PC-9 (cell line): ENCODE data around the gene DEPDC4. TPM values are rescaled to one million over a fixed set of nuclear protein-coding genes. Genes with fewer than 3 reads are reported as not detected.

Experiments
- BruUV-seq: library from RNA; stranded (reverse); fragments of 400-500 nt; replicated peaks from 2 replicates; lab custom pipeline; 2021; lab: Mats Ljungman, UMichigan
- CTCF ChIA-PET: fragments of 300-600 bp; sonication (Branson Sonifier 250); formaldehyde crosslinking; loops from one replicate; lab custom pipeline; 2022; ENCODE audit warnings: antibody characterized with exemption; lab: Charles Lee
- POLR2A ChIA-PET: fragments of 300-600 bp; sonication (Branson Sonifier 250); formaldehyde crosslinking; loops from one replicate; lab custom pipeline; 2022; ENCODE audit warnings: antibody characterized with exemption; ENCODE audit not compliant: unreplicated experiment; lab: Charles Lee
- DNase-seq, 2 experiments: peaks; one replicate each; pipeline versions ENCODE4 v3.0.0 to v3.0.0-alpha.2; 2015 to 2022; ENCODE audit warnings: mixed read lengths in 1 of 2
- H2AFZ ChIP-seq: fragments of 200-600 bp; sonication (generic); 2 replicates; pipeline ENCODE4 v1.8.1; 2017; ENCODE audit warnings: antibody characterized with exemption
- H3F3A ChIP-seq: fragments of 200-600 bp; sonication (generic); 2 replicates; pipeline ENCODE4 v1.8.1; 2017; ENCODE audit warnings: antibody characterized with exemption, mild to moderate bottlenecking, low read depth; ENCODE audit not compliant: insufficient read depth
- H3K27ac ChIP-seq: fragments of 200-600 bp; sonication (generic); 2 replicates; pipeline ENCODE4 v1.6.1; 2016; ENCODE audit warnings: mixed run types
- H3K27me3 ChIP-seq: fragments of 200-600 bp; sonication (generic); 2 replicates; pipeline ENCODE4 v1.6.1; 2016; ENCODE audit warnings: low read depth, mixed run types; ENCODE audit not compliant: insufficient read depth
- H3K36me3 ChIP-seq: fragments of 200-600 bp; sonication (generic); 2 replicates; pipeline ENCODE4 v1.6.1; 2016; ENCODE audit warnings: low read depth, mixed run types
- H3K4me1 ChIP-seq: fragments of 200-600 bp; sonication (generic); replicated peaks from 2 replicates; pipeline ENCODE4 v1.6.1; 2016; ENCODE audit warnings: mixed run types; ENCODE audit not compliant: insufficient read depth
- H3K4me2 ChIP-seq: fragments of 200-600 bp; sonication (generic); 2 replicates; pipeline ENCODE4 v1.6.1; 2017; ENCODE audit warnings: mixed run types
- H3K4me3 ChIP-seq: fragments of 200-600 bp; sonication (generic); 2 replicates; pipeline ENCODE4 v1.6.1; 2016; ENCODE audit warnings: mixed run types
- H3K79me2 ChIP-seq: fragments of 200-600 bp; sonication (generic); 2 replicates; pipeline ENCODE4 v1.6.1; 2017; ENCODE audit warnings: low read depth, mixed run types
- H3K9me2 ChIP-seq: fragments of 200-600 bp; sonication (generic); 2 replicates; pipeline ENCODE4 v1.8.1; 2017; ENCODE audit warnings: mild to moderate bottlenecking; ENCODE audit not compliant: insufficient read depth
- H3K9me3 ChIP-seq: fragments of 200-600 bp; sonication (generic); 2 replicates; pipeline ENCODE4 v1.8.1; 2016; ENCODE audit warnings: low read depth; ENCODE audit not compliant: insufficient read depth
- H4K20me1 ChIP-seq: fragments of 200-600 bp; sonication (generic); 2 replicates; pipeline ENCODE4 v1.8.1; 2017; ENCODE audit not compliant: insufficient read depth
- CTCF ChIP-seq: fragments of 200-600 bp; sonication (generic); conservative IDR thresholded peaks from 2 replicates; pipeline ENCODE4 v1.6.1; 2017; ENCODE audit warnings: mixed run types, antibody characterized with exemption, mild to moderate bottlenecking, moderate library complexity
- EZH2 ChIP-seq: fragments of 200-600 bp; sonication (generic); IDR thresholded peaks from 2 replicates; pipeline ENCODE4 v1.8.0; 2017; ENCODE audit warnings: antibody characterized with exemption, low read depth
- intact Hi-C: fragments of 100-400 bp; cut with micrococcal nuclease; formaldehyde crosslinking; loops from one replicate; pipeline ENCODE4 v1.10.0; 2022; ENCODE audit not compliant: unreplicated experiment
- total RNA-seq: library from RNA; stranded (reverse); gene quantifications from 2 replicates; pipeline ENCODE4 v1.2.3, GENCODE V29; 2021

Gene DEPDC4
- total RNA-seq, 1 experiment from 2014 or later, result 1.8 TPM

DNA sequence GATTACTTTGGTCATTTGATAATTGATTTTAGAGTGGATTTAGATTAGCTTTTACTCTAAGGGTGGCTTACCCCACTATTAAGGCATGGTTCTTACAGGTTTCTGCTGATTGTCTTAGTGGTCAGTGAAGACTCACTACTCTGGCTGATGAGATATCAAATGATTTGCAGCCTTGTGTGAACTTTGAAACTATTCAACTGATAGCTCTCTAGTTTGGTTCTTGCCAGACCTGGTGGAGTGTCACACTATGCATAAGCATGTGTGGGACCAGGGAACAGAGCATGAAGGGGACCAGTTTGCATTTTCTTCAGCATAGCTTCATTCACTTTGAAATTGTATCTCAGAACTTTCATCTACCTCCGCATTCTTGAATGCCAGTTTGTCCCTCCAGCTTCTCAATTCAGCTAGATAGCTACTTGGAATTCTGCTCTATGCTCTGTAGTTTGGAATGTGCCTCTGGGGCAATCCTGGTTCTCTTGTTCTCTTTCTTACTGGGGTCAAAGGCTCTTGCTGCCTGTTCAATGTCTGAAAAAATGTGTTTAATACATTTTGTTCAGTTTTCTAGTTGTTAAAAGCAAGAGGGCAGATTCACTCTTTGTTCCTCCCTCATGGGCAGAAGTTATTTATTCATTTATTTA, 12.8 kb upstream of the DEPDC4 start:
- peaks cover 67% of the 10 kb centered on the region for H3K79me2 ChIP-seq
- no peak overlapping the region; the same call in 1 of the 2 replicates for H3K27ac ChIP-seq
- CTCF ChIA-PET, result interaction anchor here (0.5 kb wide), 1 partner anchor 13 kb away, joined by 10 read pairs; the partner anchor contains the start of genes DEPDC4 and SCYL2
- H3K9me3 ChIP-seq, result no peaks in the 10 kb centered on the region
- 0 out of 2 replicates have a peak, but pooled peaks cover 5% of the 10 kb centered on the region for H3K4me1 ChIP-seq
- BruUV-seq, result no TSS peak
- H3K4me3 ChIP-seq, result no peak overlapping the region
- POLR2A ChIA-PET, result interaction anchor here (0.6 kb wide), 1 partner anchor 86 kb away, joined by 4 read pairs; no protein-coding TSS in a partner anchor
- DNase-seq, result no peak
- peaks cover 7% of the 10 kb centered on the region for H4K20me1 ChIP-seq
- peaks cover 19% of the 10 kb centered on the region for H3K36me3 ChIP-seq
- H3K27me3 ChIP-seq, result no peaks in the 10 kb centered on the region
- intact Hi-C loops, result no loop called here
- no peaks in the 10 kb centered on the region; the same call in 1 of the 2 replicates for H3F3A ChIP-seq
- no peak overlapping the region for H2AFZ ChIP-seq
- no peak for TF ChIP-seq EZH2
- TF ChIP-seq CTCF, result no peak
- H3K4me2 ChIP-seq, result no peak overlapping the region
- no peaks in the 10 kb centered on the region for H3K9me2 ChIP-seq

DNA sequence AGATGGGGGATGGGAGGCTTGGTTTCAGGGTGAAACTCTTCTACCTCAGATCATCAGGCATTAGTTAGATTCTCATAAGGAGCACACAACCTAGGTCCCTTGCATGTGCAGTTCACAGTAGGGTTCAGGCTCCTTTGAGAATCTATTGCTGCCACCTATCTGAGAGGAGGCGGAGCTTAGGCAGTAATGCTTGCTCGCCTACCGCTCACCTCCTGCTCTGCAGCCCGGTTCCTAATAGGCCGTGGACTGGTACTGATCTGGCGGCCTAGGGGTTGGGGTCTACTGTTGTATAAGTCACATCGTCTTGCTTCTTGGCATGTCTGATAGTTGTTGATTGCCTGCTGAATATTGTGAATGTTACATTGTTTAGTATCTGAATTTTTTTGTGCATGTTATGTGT, 12.3 kb upstream of the DEPDC4 start:
- Histone ChIP-seq H3K9me3 (no peaks in the 10 kb centered on the region), H3K4me1 (0 out of 2 replicates have a peak, but pooled peaks cover 5% of the 10 kb centered on the region), H3K27me3 (no peaks in the 10 kb centered on the region), H3K9me2 (no peaks in the 10 kb centered on the region), H2AFZ (no peak overlapping the region), H3K36me3 (peaks cover 19% of the 10 kb centered on the region), H3F3A (no peaks in the 10 kb centered on the region; the same call in 1 of the 2 replicates), H4K20me1 (peaks cover 7% of the 10 kb centered on the region), H3K27ac (no peak overlapping the region), H3K4me2 (no peak overlapping the region), H3K79me2 (peaks cover 73% of the 10 kb centered on the region), H3K4me3 (no peak overlapping the region)
- no TSS peak for BruUV-seq
- intact Hi-C loops, result no loop called here
- TF ChIP-seq EZH2 (no peak), CTCF (no peak)
- DNase-seq, result no peak
- POLR2A ChIA-PET, result interaction anchor here (0.6 kb wide), 1 partner anchor 86 kb away, joined by 4 read pairs; no protein-coding TSS in a partner anchor
- CTCF ChIA-PET, result no interaction called here

DNA sequence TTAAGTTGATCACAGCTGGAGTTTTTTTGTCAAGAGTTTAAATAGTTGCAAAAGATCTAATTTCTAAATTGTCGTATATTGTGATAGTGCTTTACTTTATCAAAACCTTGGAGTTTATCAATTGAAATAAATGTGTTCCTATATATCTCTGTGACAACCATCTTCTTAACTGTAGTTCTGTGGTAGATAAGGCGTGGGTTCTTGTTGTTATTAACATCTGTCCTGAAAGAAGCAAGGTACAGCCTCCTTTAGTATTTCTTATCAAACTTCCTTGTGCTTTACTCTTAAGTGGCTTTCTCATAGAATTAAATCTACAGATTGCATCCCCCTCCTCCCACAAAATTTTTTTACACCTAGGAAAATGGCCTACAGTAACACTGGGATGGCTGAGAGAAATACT, 7.4 kb upstream of the DEPDC4 start:
- ChIA-PET CTCF (no interaction called here), POLR2A (no interaction called here)
- 0 out of 2 replicates have a peak, but pooled peaks cover 12% of the 10 kb centered on the region for H3K36me3 ChIP-seq
- no peak for DNase-seq
- peaks cover 11% of the 10 kb centered on the region for H4K20me1 ChIP-seq
- H3K9me3 ChIP-seq, result no peaks in the 10 kb centered on the region
- H3K27me3 ChIP-seq, result no peaks in the 10 kb centered on the region
- BruUV-seq, result no TSS peak
- intact Hi-C loops, result no loop called here
- H3K9me2 ChIP-seq, result no peaks in the 10 kb centered on the region
- TF ChIP-seq CTCF, result no peak
- H3F3A ChIP-seq, result no peaks in the 10 kb centered on the region; the same call in 1 of the 2 replicates
- no peak overlapping the region for H3K4me2 ChIP-seq
- no peak overlapping the region for H3K4me3 ChIP-seq
- H2AFZ ChIP-seq, result no peak overlapping the region
- no peak overlapping the region for H3K27ac ChIP-seq
- H3K79me2 ChIP-seq, result peaks cover 94% of the 10 kb centered on the region
- peaks cover 5% of the 10 kb centered on the region for H3K4me1 ChIP-seq
